HepG2 (cell line): ENCODE data around the gene SCRT2. TPM values are rescaled to one million over a fixed set of nuclear protein-coding genes. Genes with fewer than 3 reads are reported as not detected.

Source experiments
- ATAC-seq: fragments of 200-7000 bp; cut with Tn5 transposase; 3 replicates; pipeline ENCODE4 v1.9.1; 2020; ENCODE audit warnings: mild to moderate bottlenecking, moderate library complexity
- BruUV-seq: library from RNA; stranded (reverse); fragments of 400-500 nt; replicated peaks from 2 replicates; lab custom pipeline; 2021; lab: Mats Ljungman, UMichigan
- CTCF ChIA-PET: fragments of 300-600 bp; formaldehyde crosslinking; extraction: SDS; loops from one replicate; lab custom pipeline; 2021; ENCODE audit warnings: low total read pairs, inconsistent platforms, low intra/inter-chr PET ratio; lab: Yijun Ruan, JAX
- POLR2A ChIA-PET: fragments of 350-600 bp; sonication (Branson Sonifier 250); formaldehyde crosslinking; loops from one replicate; lab custom pipeline; 2020; ENCODE audit warnings: antibody characterized with exemption, inconsistent platforms; lab: Yijun Ruan, JAX
- DNase-seq: peaks from one replicate; pipeline ENCODE4 v3.0.0-alpha.2; 2015; ENCODE audit warnings: low spot score
- FAIRE-seq: peaks from 3 replicates; lab custom pipeline; 2011; peaks lifted over from hg19 to GRCh38; lab: Jason Lieb, UNC
- H2AFZ ChIP-seq: one replicate; pipeline ENCODE4 v1.6.1; 2011; ENCODE audit warnings: low read length, inconsistent platforms
- H3K27ac ChIP-seq: fragments of 300-600 bp; 3 replicates; pipeline ENCODE4 v1.8.0; 2011; ENCODE audit warnings: mixed run types, mild to moderate bottlenecking, mixed read lengths, low read length, inconsistent platforms; ENCODE audit not compliant: insufficient read depth; ENCODE audit errors: extremely low read length
- H3K27me3 ChIP-seq, 2 experiments: fragments of 200-600 bp in 1 of 2; 2 replicates in 1 of 2; 3 replicates in 1 of 2; pipeline versions ENCODE4 v1.6.0 to v1.8.0; 2011; ENCODE audit warnings: low read length in 2 of 2, mild to moderate bottlenecking in 2 of 2, moderate library complexity in 2 of 2, inconsistent platforms in 1 of 2; ENCODE audit not compliant: insufficient read depth in 2 of 2, control insufficient read depth in 1 of 2
- H3K36me3 ChIP-seq, 2 experiments: fragments of 200-600 bp in 1 of 2; replicated peaks in 1 of 2; 2 replicates in 1 of 2; 3 replicates in 1 of 2; pipeline versions ENCODE4 v1.5.1 to v1.8.0; 2011; ENCODE audit warnings: low read length in 2 of 2, inconsistent platforms in 1 of 2; ENCODE audit not compliant: insufficient read depth in 2 of 2, control insufficient read depth in 1 of 2
- H3K4me1 ChIP-seq: 2 replicates; pipeline ENCODE4 v1.5.1; 2012; ENCODE audit warnings: low read length, inconsistent platforms; ENCODE audit not compliant: insufficient read depth
- H3K4me2 ChIP-seq: 2 replicates; pipeline ENCODE4 v1.6.0; 2011; ENCODE audit warnings: low read depth, low read length, inconsistent platforms
- H3K4me3 ChIP-seq, 3 experiments: fragments of 200-600 bp in 1 of 3; sonication (generic), shearing (Covaris generic) in 1 of 3; replicated peaks in 1 of 3; 2 replicates each; pipeline ENCODE4 v1.5.1; 2011 to 2016; ENCODE audit warnings: low read length in 3 of 3, inconsistent platforms in 2 of 3, low read depth in 2 of 3, mild to moderate bottlenecking in 2 of 3, control low read depth in 1 of 3, mixed read lengths in 1 of 3; ENCODE audit not compliant: insufficient read depth in 1 of 3
- H3K79me2 ChIP-seq: one replicate; pipeline ENCODE4 v1.6.1; 2011; ENCODE audit warnings: low read length, inconsistent platforms; ENCODE audit not compliant: insufficient read depth
- H3K9ac ChIP-seq: 2 replicates; pipeline ENCODE4 v1.6.0; 2011; ENCODE audit warnings: mild to moderate bottlenecking, low read depth, low read length, inconsistent platforms; ENCODE audit not compliant: insufficient read depth
- H3K9me3 ChIP-seq: 2 replicates; pipeline ENCODE4 v1.5.1; 2012; ENCODE audit warnings: mild to moderate bottlenecking, low read length
- H4K20me1 ChIP-seq: 2 replicates; pipeline ENCODE4 v1.6.0; 2011; ENCODE audit warnings: inconsistent platforms, mild to moderate bottlenecking, low read length, moderate library complexity; ENCODE audit not compliant: insufficient read depth
- ATF4 ChIP-seq, 2 experiments: fragments of 450-650 bp in 1 of 2; sonication (generic) in 1 of 2; formaldehyde crosslinking; IDR thresholded peaks; 2 replicates each; pipeline versions ENCODE4 v1.5.0 to v1.8.0; 2020 to 2022; ENCODE audit warnings: mild to moderate bottlenecking in 1 of 2, missing genetic modification reagents in 1 of 2
- CCAR2 ChIP-seq: fragments of 200-400 bp; formaldehyde crosslinking; optimal IDR thresholded peaks from 2 replicates; pipeline ENCODE3; 2018; ENCODE audit warnings: low read depth, mild to moderate bottlenecking, low read length, moderate library complexity
- DNMT1 ChIP-seq: sonication (generic); formaldehyde crosslinking; IDR thresholded peaks from 2 replicates; pipeline ENCODE4 v1.5.1; 2020; ENCODE audit warnings: mild to moderate bottlenecking, missing genetic modification reagents
- FUBP1 ChIP-seq: sonication (generic); formaldehyde crosslinking; IDR thresholded peaks from 2 replicates; pipeline ENCODE4 v1.5.1; 2020; ENCODE audit warnings: missing genetic modification reagents, mild to moderate bottlenecking, borderline replicate concordance
- HNRNPL ChIP-seq: fragments of 200-400 bp; formaldehyde crosslinking; IDR thresholded peaks from 2 replicates; pipeline ENCODE4 v1.6.1; 2017; ENCODE audit warnings: mild to moderate bottlenecking, low read depth, low read length
- ISX ChIP-seq: sonication (generic); formaldehyde crosslinking; conservative IDR thresholded peaks from 2 replicates; pipeline ENCODE4 v1.5.0; 2020; ENCODE audit warnings: missing genetic modification reagents
- KDM3A ChIP-seq: IDR thresholded peaks from 2 replicates; pipeline ENCODE4 v1.6.1; 2018; ENCODE audit warnings: low read depth, missing compliant biosample characterization
- LCORL ChIP-seq, 2 experiments: fragments of 450-650 bp in 1 of 2; sonication (generic) in 1 of 2; formaldehyde crosslinking in 1 of 2; IDR thresholded peaks; 2 replicates each; pipeline versions ENCODE4 v1.5.0 to v1.6.1; 2017 to 2020; ENCODE audit warnings: antibody characterized with exemption in 1 of 2, missing genetic modification reagents in 1 of 2
- MNT ChIP-seq: fragments of 450-650 bp; IDR thresholded peaks from 2 replicates; pipeline ENCODE4 v1.6.1; 2016
- NR2F2 ChIP-seq: IDR thresholded peaks from 2 replicates; pipeline ENCODE4 v1.6.1; 2012; ENCODE audit warnings: low read depth, inconsistent platforms, borderline replicate concordance
- SP1 ChIP-seq, 2 experiments: fragments of 450-650 bp in 1 of 2; sonication (generic) in 1 of 2; formaldehyde crosslinking in 1 of 2; IDR thresholded peaks; 2 replicates each; pipeline versions ENCODE4 v1.4.0 to v1.6.1; 2016 to 2020; ENCODE audit warnings: missing genetic modification reagents in 1 of 2
- SUZ12 ChIP-seq: fragments of 150-350 bp; IDR thresholded peaks from 2 replicates; pipeline ENCODE4 v1.6.1; 2014; ENCODE audit warnings: low read depth, low read length
- U2AF1 ChIP-seq: fragments of 200-400 bp; formaldehyde crosslinking; optimal IDR thresholded peaks from 2 replicates; pipeline ENCODE3; 2017; ENCODE audit warnings: mild to moderate bottlenecking, low read depth, low read length
- ZBTB38 ChIP-seq: sonication (generic); formaldehyde crosslinking; IDR thresholded peaks from 2 replicates; pipeline ENCODE4 v1.5.1; 2020; ENCODE audit warnings: mild to moderate bottlenecking, missing genetic modification reagents
- ZNF12 ChIP-seq: sonication (generic); formaldehyde crosslinking; IDR thresholded peaks from 2 replicates; pipeline ENCODE4 v1.5.0; 2020; ENCODE audit warnings: missing genetic modification reagents
- ZNF124 ChIP-seq: sonication (generic); formaldehyde crosslinking; IDR thresholded peaks from 2 replicates; pipeline ENCODE4 v1.4.0; 2020; ENCODE audit warnings: missing genetic modification reagents
- ZNF550 ChIP-seq: sonication (generic); formaldehyde crosslinking; IDR thresholded peaks from 2 replicates; pipeline ENCODE4 v1.4.0; 2020; ENCODE audit warnings: mild to moderate bottlenecking, missing genetic modification reagents, borderline replicate concordance
- ZNF703 ChIP-seq: sonication (generic); formaldehyde crosslinking; IDR thresholded peaks from 2 replicates; pipeline ENCODE4 v1.5.1; 2020; ENCODE audit warnings: missing genetic modification reagents, mild to moderate bottlenecking, moderate library complexity, borderline replicate concordance
- ZNF782 ChIP-seq: sonication (generic); formaldehyde crosslinking; IDR thresholded peaks from 2 replicates; pipeline ENCODE4 v1.4.0; 2020; ENCODE audit warnings: missing genetic modification reagents, mild to moderate bottlenecking, borderline replicate concordance
- WGBS: methylation state at CpG from one replicate; pipeline ENCODE4 v1.1.6; 2017; ENCODE audit warnings: low lambda C conversion rate; 5-methylcytosine and 5-hydroxymethylcytosine counted together
- in situ Hi-C: cut with HindIII; loops from 2 replicates; pipeline ENCODE4 v1.10.0; 2017; ENCODE audit warnings: low pct_unique_long_range_greater_than_20kb; ENCODE audit not compliant: extremely low pct_ligation_motif_present
- intact Hi-C: fragments of 100-400 bp; cut with micrococcal nuclease; formaldehyde crosslinking; loops from one replicate; pipeline ENCODE4 v1.10.0; 2022; ENCODE audit not compliant: unreplicated experiment
- polyA plus RNA-seq, 8 experiments: library from polyadenylated mRNA; depleted of rRNA in 3 of 8; stranded (reverse) in 7 of 8; unstranded in 1 of 8; fragments of >200 nt; fragmentation: Illumina TruSeq in 4 of 8; extraction: Trizol in 4 of 8; gene quantifications; 2 replicates each; pipeline versions ENCODE4 v1.2.1 to v1.2.3, GENCODE V29; 2011 to 2016; ENCODE audit warnings: low read depth in 4 of 8, missing spikeins in 1 of 8, mixed read lengths in 1 of 8; ENCODE audit not compliant: insufficient read depth in 1 of 8
- total RNA-seq, 5 experiments: library from RNA; depleted of rRNA; stranded (reverse); fragments of >200 nt; fragmentation: Illumina TruSeq; extraction: Trizol; gene quantifications; 2 replicates each; pipeline ENCODE4 v1.2.3, GENCODE V29; 2016; ENCODE audit warnings: low read depth in 1 of 5

Gene SCRT2
- total and polyA plus RNA-seq, 2 of the 13 experiments (the other 11 are each of a cell fraction or from before 2014, with no cell fraction given) = not detected

- TF ChIP-seq ISX = no peak
- 0 out of 2 replicates have a peak, but pooled peaks have one; percentile 42 for TF ChIP-seq ZNF124 (CRISPR knock-in tag)
- TF ChIP-seq LCORL (IDR thresholded peaks at IDR 0.05) = no peak
- no peak for TF ChIP-seq LCORL (CRISPR knock-in tag; IDR thresholded peaks at IDR 0.05)
- no peak for TF ChIP-seq SUZ12
- TF ChIP-seq CCAR2 = no peak
- TF ChIP-seq ZBTB38 = peak; percentile 86; the same call in 1 of the 2 replicates
- TF ChIP-seq ZNF12 (CRISPR knock-in tag) = no peak
- TF ChIP-seq SP1 (IDR thresholded peaks at IDR 0.05) = no peak
- peak; percentile 55; the same call in 1 of the 2 replicates for TF ChIP-seq SP1 (CRISPR knock-in tag; IDR thresholded peaks at IDR 0.05)
- TF ChIP-seq NR2F2 = no peak
These were observed 22.5 kb downstream of the SCRT2 start, which contains the start of gene SRXN1 (continued) for GRCh38 chr20:653110-653589.

GRCh38 chr20:652615-653109, 22.9 kb downstream of the SCRT2 start:
- in situ Hi-C loops (no loop called here), intact Hi-C loops (no loop called here)
- BruUV-seq = no TSS peak
- 0% methylated on average over 18 of the region's 36 CpGs for WGBS
- Histone ChIP-seq H3K9me3 (no peaks in the 10 kb centered on the region), H3K79me2 (peaks cover 13% of the 10 kb centered on the region), H3K4me3 (peak overlapping the region; percentile 67 to 96 (median 93)), H3K9ac (peak overlapping the region; percentile 87), H3K4me2 (peak overlapping the region; percentile 99), H3K27ac (peak overlapping the region; percentile 75), H2AFZ (no peak overlapping the region), H3K36me3 (peaks cover 10 to 28% of the 10 kb centered on the region in 2 experiments), H4K20me1 (no peaks in the 10 kb centered on the region), H3K27me3 (peaks cover 2 to 25% of the 10 kb centered on the region in 2 experiments; a peak in 2 of 5 replicates), H3K4me1 (peaks cover 37% of the 10 kb centered on the region)
- FAIRE-seq (no peak), ATAC-seq (no peak), DNase-seq (no peak)
- CTCF ChIA-PET = interaction anchor here (1.3 to 2.3 kb wide), 3 partner anchors 15 to 87 kb away, joined by 3 to 14 read pairs (median 13); no protein-coding TSS in a partner anchor
- POLR2A ChIA-PET = interaction anchor here (1.0 to 1.6 kb wide), 2 partner anchors 10 to 108 kb away, joined by 3 read pairs; no protein-coding TSS in a partner anchor
- TF ChIP-seq U2AF1 (peak; percentile 77), HNRNPL (0 out of 2 replicates have a peak, but pooled peaks have one; percentile 46), ATF4 (CRISPR knock-in tag; IDR thresholded peaks at IDR 0.05) (no peak), DNMT1 (CRISPR knock-in tag) (peak; percentile 98; the same call in 1 of the 2 replicates), MNT (no peak), ZNF550 (CRISPR knock-in tag) (no peak; the same call in 1 of the 2 replicates), FUBP1 (CRISPR knock-in tag) (no peak), KDM3A (CRISPR knock-in tag) (peak; percentile 43), ZNF782 (CRISPR knock-in tag) (peak; percentile 48; the same call in 1 of the 2 replicates), ZNF703 (CRISPR knock-in tag) (no peak)
